GM23338 (cell line): ENCODE results near the gene ZDHHC18. TPM values are rescaled to one million over a fixed set of nuclear protein-coding genes. Genes with fewer than 3 reads are reported as not detected.

ENCODE experiments used
- ATAC-seq: fragments of 200-7000 bp; cut with Tn5 transposase; 3 replicates; pipeline ENCODE4 v1.9.1; 2020
- DNase-seq: peaks from one replicate; pipeline ENCODE4 v3.0.0-alpha.2; 2015; ENCODE audit warnings: low spot score
- H2AFZ ChIP-seq: fragments of 200-600 bp; sonication (generic); 2 replicates; pipeline ENCODE4 v1.8.0; 2016; ENCODE audit warnings: antibody characterized with exemption, mild to moderate bottlenecking, moderate library complexity
- H3F3A ChIP-seq: fragments of 200-600 bp; sonication (generic); replicated peaks from 2 replicates; pipeline ENCODE4 v1.8.0; 2017; ENCODE audit warnings: antibody characterized with exemption, mixed run types, low read depth
- H3K27ac ChIP-seq: fragments of 200-600 bp; sonication (generic); 2 replicates; pipeline ENCODE4 v1.6.1; 2016; ENCODE audit warnings: low read depth
- H3K27me3 ChIP-seq: fragments of 200-600 bp; sonication (generic); 2 replicates; pipeline ENCODE4 v1.8.0; 2016; ENCODE audit warnings: mild to moderate bottlenecking, mixed run types, moderate library complexity; ENCODE audit not compliant: insufficient read depth
- H3K36me3 ChIP-seq: fragments of 200-600 bp; sonication (generic); 2 replicates; pipeline ENCODE4 v1.8.0; 2016; ENCODE audit warnings: mild to moderate bottlenecking; ENCODE audit not compliant: insufficient read depth
- H3K4me1 ChIP-seq: fragments of 200-600 bp; sonication (generic); 2 replicates; pipeline ENCODE4 v1.8.0; 2016; ENCODE audit warnings: mild to moderate bottlenecking, moderate library complexity; ENCODE audit not compliant: insufficient read depth
- H3K4me2 ChIP-seq: fragments of 200-600 bp; sonication (generic); 2 replicates; pipeline ENCODE4 v1.7.1; 2017; ENCODE audit warnings: mixed run types
- H3K4me3 ChIP-seq: fragments of 200-600 bp; sonication (generic); 2 replicates; pipeline ENCODE4 v1.6.1; 2016; ENCODE audit warnings: mixed run types
- H3K79me2 ChIP-seq: fragments of 200-600 bp; sonication (generic); replicated peaks from 2 replicates; pipeline ENCODE4 v1.8.0; 2017; ENCODE audit warnings: mild to moderate bottlenecking; ENCODE audit not compliant: insufficient read depth
- H3K9me2 ChIP-seq: fragments of 200-600 bp; sonication (generic); 2 replicates; pipeline ENCODE4 v1.8.0; 2017; ENCODE audit not compliant: insufficient read depth
- H4K20me1 ChIP-seq: fragments of 200-600 bp; sonication (generic); replicated peaks from 2 replicates; pipeline ENCODE4 v1.8.0; 2017; ENCODE audit warnings: mild to moderate bottlenecking; ENCODE audit not compliant: insufficient read depth
- H3K27ac Mint-ChIP-seq: 2 replicates; pipeline ENCODE4 v1.8.0; 2020; ENCODE audit warnings: inconsistent platforms, mild to moderate bottlenecking, moderate library complexity, mixed read lengths
- H3K27me3 Mint-ChIP-seq: 3 replicates; pipeline ENCODE4 v1.8.0; 2022; ENCODE audit warnings: low read depth, mild to moderate bottlenecking, moderate library complexity, mixed read lengths, inconsistent platforms; ENCODE audit not compliant: insufficient read depth, poor library complexity
- H3K36me3 Mint-ChIP-seq: 3 replicates; pipeline ENCODE4 v1.8.0; 2021; ENCODE audit warnings: low read depth, mild to moderate bottlenecking, inconsistent platforms, moderate library complexity, mixed read lengths
- H3K4me1 Mint-ChIP-seq: 3 replicates; pipeline ENCODE4 v1.8.0; 2020; ENCODE audit warnings: mild to moderate bottlenecking, inconsistent platforms, mixed read lengths
- H3K4me3 Mint-ChIP-seq: 3 replicates; pipeline ENCODE4 v1.8.0; 2021; ENCODE audit warnings: moderate library complexity, mild to moderate bottlenecking, inconsistent platforms, mixed read lengths
- H3K9me3 Mint-ChIP-seq: 3 replicates; pipeline ENCODE4 v1.8.0; 2020; ENCODE audit warnings: moderate library complexity, mild to moderate bottlenecking, inconsistent platforms, mixed read lengths
- CREB1 ChIP-seq: fragments of 250-450 bp; sonication (Bioruptor Pico); IDR thresholded peaks from 2 replicates; pipeline ENCODE4 v1.5.0; 2020; ENCODE audit warnings: low read depth, mild to moderate bottlenecking, moderate library complexity
- CTCF ChIP-seq, 2 experiments: fragments of 200-600 bp in 1 of 2; sonication (generic) in 1 of 2; conservative IDR thresholded peaks; 2 replicates each; pipeline versions ENCODE4 v1.5.1 to v1.6.1; 2016 to 2017; ENCODE audit warnings: antibody characterized with exemption in 2 of 2, low read depth in 2 of 2, mild to moderate bottlenecking in 2 of 2, moderate library complexity in 1 of 2
- ETS1 ChIP-seq: IDR thresholded peaks from 2 replicates; pipeline ENCODE4 v1.6.1; 2016; ENCODE audit warnings: antibody characterized with exemption
- EZH2 ChIP-seq: fragments of 200-600 bp; sonication (generic); IDR thresholded peaks from one replicate; pipeline ENCODE4 v1.8.0; 2017; ENCODE audit warnings: antibody characterized with exemption, mild to moderate bottlenecking, low read depth; ENCODE audit not compliant: unreplicated experiment
- JUNB ChIP-seq: IDR thresholded peaks from one replicate; pipeline ENCODE4 v1.6.1; 2016; ENCODE audit warnings: antibody characterized with exemption; ENCODE audit not compliant: unreplicated experiment
- NANOG ChIP-seq: IDR thresholded peaks from 2 replicates; pipeline ENCODE4 v1.6.1; 2016; ENCODE audit warnings: antibody characterized with exemption, borderline replicate concordance
- POLR2AphosphoS5 ChIP-seq: IDR thresholded peaks from 2 replicates; pipeline ENCODE4 v1.6.1; 2016; ENCODE audit warnings: antibody characterized with exemption, low read depth
- REST ChIP-seq: IDR thresholded peaks from one replicate; pipeline ENCODE4 v1.6.1; 2018; ENCODE audit warnings: antibody characterized with exemption; ENCODE audit not compliant: unreplicated experiment
- STAT1 ChIP-seq: IDR thresholded peaks from one replicate; pipeline ENCODE4 v1.6.1; 2016; ENCODE audit warnings: antibody characterized with exemption; ENCODE audit not compliant: unreplicated experiment
- ZNF114 ChIP-seq: fragments of 250-450 bp; sonication (Bioruptor Pico); IDR thresholded peaks from 2 replicates; pipeline ENCODE4 v1.5.0; 2020; ENCODE audit warnings: mild to moderate bottlenecking, moderate library complexity
- ZNF331 ChIP-seq: fragments of 250-450 bp; sonication (Bioruptor Pico); IDR thresholded peaks from 2 replicates; pipeline ENCODE4 v1.5.0; 2020; ENCODE audit warnings: low read depth, mild to moderate bottlenecking, moderate library complexity
- ZNF462 ChIP-seq: fragments of 250-450 bp; sonication (Bioruptor Pico); IDR thresholded peaks from 2 replicates; pipeline ENCODE4 v1.5.0; 2020; ENCODE audit warnings: mild to moderate bottlenecking, moderate library complexity
- polyA plus RNA-seq: library from polyadenylated mRNA; unstranded; fragments of >200 nt; fragmentation: Nextera tagmentation; extraction: Ambion mirVana; gene quantifications from 2 replicates; pipeline ENCODE4 v1.2.1, GENCODE V29; 2016
- total RNA-seq: library from RNA; depleted of rRNA; stranded (reverse); fragments of >200 nt; shearing (Covaris generic); gene quantifications from 2 replicates; pipeline ENCODE4 v1.2.3, GENCODE V29; 2014

Gene ZDHHC18
- total and polyA plus RNA-seq, 2 experiments from 2014 or later, result 6.3 to 26.8 TPM

DNA sequence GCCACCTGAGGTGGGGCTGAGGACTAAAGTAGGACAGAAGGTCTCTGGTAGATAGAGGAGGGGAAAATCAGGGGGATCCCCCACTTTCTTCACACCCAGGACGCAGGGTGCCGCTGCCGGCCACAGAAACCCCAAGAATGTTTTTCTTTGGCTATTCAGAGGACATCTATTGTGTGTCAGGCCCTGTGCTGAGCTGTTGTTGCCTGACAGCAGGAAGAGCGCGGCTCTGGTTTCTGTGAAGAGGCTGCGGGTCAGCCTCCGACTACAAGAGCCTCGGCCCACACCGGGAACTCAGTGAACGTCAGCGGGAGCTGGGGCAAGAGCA lies 39.1 kb upstream of the ZDHHC18 start (continued):
- TF ChIP-seq ZNF462 (CRISPR knock-in tag) (no peak), EZH2 (no peak), STAT1 (no peak), ZNF331 (no peak), ZNF114 (CRISPR knock-in tag) (no peak), NANOG (no peak), JUNB (no peak), POLR2AphosphoS5 (no peak; the same call in 1 of the 2 replicates)

DNA sequence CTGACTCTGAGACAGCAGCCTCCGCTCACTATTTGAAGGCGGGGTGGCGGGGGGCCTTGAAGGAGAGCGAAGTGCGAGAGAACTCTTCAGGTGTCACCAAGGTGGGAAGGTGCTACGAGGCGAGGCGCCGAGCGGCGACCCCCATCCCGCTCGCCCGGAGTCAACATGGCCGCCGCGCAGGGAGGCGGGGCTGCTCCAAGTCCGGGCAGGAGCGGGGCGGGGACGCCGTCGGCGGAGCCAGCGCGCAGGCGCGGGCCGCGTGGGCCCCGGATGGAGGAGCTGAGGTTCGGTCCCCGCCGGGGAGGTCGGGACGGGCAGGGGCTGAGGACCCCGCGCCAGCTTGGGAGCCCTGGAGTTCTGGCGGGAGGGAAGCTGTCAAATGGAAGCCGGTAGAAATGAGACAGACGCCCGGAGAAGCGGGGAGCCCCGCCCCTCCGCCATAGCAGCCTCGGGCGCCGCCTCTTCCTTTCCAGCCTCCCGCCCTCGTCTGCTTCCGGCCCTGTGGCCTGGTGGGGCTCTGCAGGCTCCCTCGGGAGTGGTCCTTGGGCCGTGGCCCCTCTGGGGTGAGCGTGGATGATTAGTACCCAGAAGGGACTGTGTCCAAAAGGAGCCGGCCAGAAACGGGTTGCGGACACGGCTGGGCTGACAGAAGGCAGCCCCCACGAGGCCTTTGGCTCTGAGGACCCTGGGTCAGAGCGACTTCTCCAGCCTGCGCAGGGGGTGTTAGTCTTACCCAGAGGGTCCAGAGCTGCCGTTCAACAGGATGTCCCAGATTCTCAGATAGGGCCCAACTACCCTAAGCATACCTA lies 38.6 kb upstream of the ZDHHC18 start, which contains the start of gene PIGV:
PIGV (plus strand) TSS at position 245 of the 809 bp plus-strand sequence. CDS start 2,866 bp downstream, outside the sequence.
- no peaks in the 10 kb centered on the region; the same call in 1 of the 3 replicates for H3K9me3 Mint-ChIP-seq
- no peaks in the 10 kb centered on the region; the same call in 1 of the 3 replicates for H3K36me3 Mint-ChIP-seq
- H4K20me1 ChIP-seq, result peaks cover 4% of the 10 kb centered on the region
- H3K4me3 Mint-ChIP-seq, result peak within 1 kb of the TSS; percentile 94
- H3K79me2 ChIP-seq, result no peaks in the 10 kb centered on the region
- ATAC-seq, result peak; percentile 71
- H3F3A ChIP-seq, result peaks cover 16% of the 10 kb centered on the region
- peak within 1 kb of the TSS; percentile 89 for H2AFZ ChIP-seq
- peak within 1 kb of the TSS; percentile 99 for H3K4me3 ChIP-seq
- peak; percentile 3; the same call in 1 of the 2 replicates for TF ChIP-seq ETS1
- TF ChIP-seq ZNF331, result peak; percentile 36; the same call in 1 of the 2 replicates
- TF ChIP-seq JUNB, result no peak
- peak; percentile 25; the same call in 1 of the 2 replicates for TF ChIP-seq CREB1 (CRISPR knock-in tag)
- TF ChIP-seq REST, result no peak
- TF ChIP-seq CTCF (conservative IDR thresholded peaks at IDR 0.05; ENCODE audit: low read depth in 2 of 2), result no peak
- no peak for TF ChIP-seq ZNF114 (CRISPR knock-in tag)
- peak; percentile 80 for TF ChIP-seq POLR2AphosphoS5
- H3K4me2 ChIP-seq, result peak within 1 kb of the TSS; percentile 97
- H3K36me3 ChIP-seq, result no peaks in the 10 kb centered on the region
- DNase-seq, result peak; percentile 90
- peak within 1 kb of the TSS; percentile 98 for H3K27ac Mint-ChIP-seq
- peaks cover 14% of the 10 kb centered on the region for H3K27me3 Mint-ChIP-seq
- no peaks in the 10 kb centered on the region for H3K9me2 ChIP-seq
- H3K4me1 ChIP-seq, result peaks cover 36% of the 10 kb centered on the region
- peaks cover 45% of the 10 kb centered on the region for H3K4me1 Mint-ChIP-seq
- peak within 1 kb of the TSS; percentile 93 for H3K27ac ChIP-seq
- no peaks in the 10 kb centered on the region for H3K27me3 ChIP-seq
